GM19467 (cell line): ENCODE measurements around the gene CLCN7.

ENCODE experiments used
- ATAC-seq: cut with Tn5 transposase; IDR thresholded peaks from one replicate; pipeline ENCODE4 v1.9.1; 2021; ENCODE audit warnings: mild to moderate bottlenecking, moderate library complexity; ENCODE audit not compliant: unreplicated experiment

The CLCN7 gene

GRCh38 chr16:1407753-1408152 is 67.1 kb downstream of the CLCN7 start:
- ATAC-seq = no peak

GRCh38 chr16:1403733-1404132 is 71.1 kb downstream of the CLCN7 start:
- ATAC-seq = no peak

GRCh38 chr16:1403036-1403435 is 71.8 kb downstream of the CLCN7 start:
- ATAC-seq = no peak

- ATAC-seq = no peak
These were observed 73.1 kb downstream of the CLCN7 start for GRCh38 chr16:1401758-1402154.

GRCh38 chr16:1401061-1401757 is 73.6 kb downstream of the CLCN7 start:
- no peak for ATAC-seq

- ATAC-seq = no peak
These were observed 75.8 kb downstream of the CLCN7 start for GRCh38 chr16:1398826-1399581.

- no peak for ATAC-seq
These were observed 76.5 kb downstream of the CLCN7 start for GRCh38 chr16:1398351-1398750.

GRCh38 chr16:1397779-1398178 is 77.0 kb downstream of the CLCN7 start:
- no peak for ATAC-seq

- ATAC-seq = no peak
These were observed 79.3 kb downstream of the CLCN7 start for GRCh38 chr16:1395444-1396031.
